ENCODE data around the gene VAPB.

Gene VAPB

DNA sequence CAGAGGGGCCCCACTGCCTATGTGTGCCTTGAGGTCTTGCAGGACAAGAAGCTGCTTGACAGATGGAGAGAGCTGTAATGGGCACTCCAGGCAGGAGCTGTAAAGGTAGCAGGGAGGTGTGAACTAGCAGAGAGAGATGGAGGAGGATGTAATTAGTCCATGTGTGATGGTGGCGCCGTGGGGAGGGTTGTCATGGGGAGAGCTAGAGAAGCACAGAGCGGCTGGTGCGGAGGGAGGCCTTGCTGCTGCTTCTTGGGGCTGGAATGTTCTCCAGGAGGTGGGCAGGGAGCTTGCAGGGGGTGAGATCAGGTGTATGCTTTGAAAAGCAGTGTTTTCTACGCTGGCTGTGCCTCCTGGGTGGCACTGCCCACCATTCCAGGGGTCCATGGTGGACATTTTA, 94.0 kb downstream of the VAPB start:
- DNase-seq (ENCODE audit: low spot score) = no peak

DNA sequence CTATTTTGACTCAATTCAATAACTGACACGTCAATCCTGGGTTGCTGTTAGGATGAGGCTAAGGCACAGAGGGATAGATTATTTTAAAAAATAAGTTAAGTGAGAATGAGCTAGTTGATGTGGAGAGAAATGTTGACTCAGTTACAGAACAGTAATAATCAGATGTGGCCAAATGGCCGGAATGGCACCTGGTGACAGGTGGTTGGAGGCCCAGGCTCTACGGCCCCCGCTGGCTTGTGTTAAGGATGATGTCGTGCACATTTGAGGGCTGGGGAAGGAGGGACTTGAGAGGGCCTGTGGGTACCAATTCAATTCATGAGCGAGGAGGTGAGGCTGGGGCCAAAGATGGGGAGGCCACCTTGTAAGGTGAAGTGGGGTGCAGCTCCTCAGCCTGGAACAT, 94.4 kb downstream of the VAPB start:
- no peak for DNase-seq (ENCODE audit: low spot score)

DNA sequence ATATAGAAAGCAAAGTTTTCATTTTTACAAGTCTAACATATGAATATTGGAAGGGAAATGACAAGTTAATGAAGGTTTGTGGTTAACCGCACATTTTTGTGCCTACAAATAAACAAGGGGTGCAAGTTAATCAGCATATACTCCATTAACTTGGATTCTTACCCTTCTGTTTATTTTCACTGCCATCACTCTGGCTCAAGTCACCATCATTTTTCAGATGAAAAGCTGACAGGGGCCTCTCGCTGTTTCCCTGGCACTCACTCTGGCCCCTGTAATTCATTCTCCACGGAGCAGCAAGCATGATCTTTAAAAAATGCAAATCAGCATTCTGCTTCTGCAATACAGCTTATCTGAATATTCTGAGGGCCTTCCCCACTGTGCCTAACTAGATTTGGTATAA, 96.4 kb downstream of the VAPB start:
- no peak for DNase-seq (ENCODE audit: low spot score)

DNA sequence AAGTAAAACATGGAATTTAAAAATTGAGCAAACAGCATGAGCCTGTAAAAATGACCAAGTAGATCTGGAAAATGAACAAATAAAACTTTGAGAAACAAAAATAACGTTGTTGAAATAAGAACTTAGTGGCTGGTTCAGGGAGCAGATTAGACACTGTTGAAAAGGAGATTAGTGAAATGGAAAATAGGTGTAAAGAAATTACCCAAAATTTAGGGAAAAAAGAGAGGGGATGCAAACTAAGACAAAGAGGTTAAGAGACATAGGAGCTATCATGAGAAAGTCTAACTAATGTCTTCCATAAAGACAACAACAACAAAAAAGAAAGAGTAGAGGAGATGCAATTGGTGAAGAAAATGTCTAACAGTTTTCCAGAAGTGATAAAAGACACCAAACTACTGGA, 97.2 kb downstream of the VAPB start:
- DNase-seq (ENCODE audit: low spot score) = no peak

DNA sequence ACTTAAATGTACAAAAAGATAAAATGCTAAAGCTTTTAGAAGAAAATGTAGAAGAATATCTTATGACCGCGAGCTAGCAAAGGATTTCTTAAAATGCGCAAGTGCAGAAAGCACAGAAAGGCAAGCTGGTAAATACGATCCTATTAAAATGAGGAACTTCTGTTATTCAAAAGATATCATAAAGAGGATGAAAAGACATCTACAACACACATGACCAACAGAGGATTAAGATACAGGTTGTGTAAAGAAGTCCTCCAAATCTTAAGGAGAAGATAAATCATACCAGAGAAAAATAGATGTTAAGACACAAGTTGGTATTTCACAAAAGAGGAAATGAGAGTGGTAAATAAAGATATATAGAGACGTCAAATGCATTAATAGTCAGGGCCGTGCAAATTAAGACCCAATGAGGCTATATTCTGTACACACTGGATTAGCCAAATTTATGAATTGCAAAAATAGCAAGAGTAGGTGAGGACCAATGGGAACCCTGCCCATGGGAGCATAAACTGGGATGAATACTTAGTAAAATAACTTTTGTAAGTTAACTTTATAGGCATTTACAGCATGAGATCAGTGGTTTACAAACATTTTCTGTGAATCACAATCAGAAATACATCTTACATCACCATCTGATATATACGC, 103.2 kb downstream of the VAPB start:
- no peak for DNase-seq (ENCODE audit: low spot score)

DNA sequence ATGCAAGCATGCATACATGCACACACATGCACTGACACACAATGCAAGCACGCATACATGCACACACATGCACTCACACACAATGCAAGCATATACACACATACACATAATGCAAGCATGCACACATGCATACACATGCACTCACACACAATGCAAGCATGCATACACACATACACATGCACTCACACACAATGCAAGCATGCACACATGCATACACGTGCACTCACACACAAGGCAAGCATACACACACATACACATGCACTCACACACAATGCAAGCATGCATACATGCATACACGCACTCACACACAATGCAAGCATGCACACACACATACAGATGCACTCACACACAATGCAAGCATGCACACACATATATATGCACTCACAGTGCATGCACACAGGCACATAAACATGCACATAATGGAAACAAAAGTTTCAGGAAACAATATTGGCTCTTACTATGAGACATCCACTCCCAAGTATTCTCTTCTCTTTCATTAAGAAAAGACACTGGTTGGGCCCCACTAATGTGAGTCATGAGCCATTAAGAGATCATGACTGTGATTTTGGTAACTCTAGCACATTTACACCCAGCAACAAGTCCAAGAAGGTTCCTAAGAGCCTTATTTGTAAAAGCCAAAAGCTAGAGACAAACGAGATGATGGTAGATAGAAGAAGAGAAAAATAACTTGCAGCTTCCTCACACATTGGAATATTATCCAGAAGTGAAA, 103.9 kb downstream of the VAPB start:
- DNase-seq (ENCODE audit: low spot score) = no peak

DNA sequence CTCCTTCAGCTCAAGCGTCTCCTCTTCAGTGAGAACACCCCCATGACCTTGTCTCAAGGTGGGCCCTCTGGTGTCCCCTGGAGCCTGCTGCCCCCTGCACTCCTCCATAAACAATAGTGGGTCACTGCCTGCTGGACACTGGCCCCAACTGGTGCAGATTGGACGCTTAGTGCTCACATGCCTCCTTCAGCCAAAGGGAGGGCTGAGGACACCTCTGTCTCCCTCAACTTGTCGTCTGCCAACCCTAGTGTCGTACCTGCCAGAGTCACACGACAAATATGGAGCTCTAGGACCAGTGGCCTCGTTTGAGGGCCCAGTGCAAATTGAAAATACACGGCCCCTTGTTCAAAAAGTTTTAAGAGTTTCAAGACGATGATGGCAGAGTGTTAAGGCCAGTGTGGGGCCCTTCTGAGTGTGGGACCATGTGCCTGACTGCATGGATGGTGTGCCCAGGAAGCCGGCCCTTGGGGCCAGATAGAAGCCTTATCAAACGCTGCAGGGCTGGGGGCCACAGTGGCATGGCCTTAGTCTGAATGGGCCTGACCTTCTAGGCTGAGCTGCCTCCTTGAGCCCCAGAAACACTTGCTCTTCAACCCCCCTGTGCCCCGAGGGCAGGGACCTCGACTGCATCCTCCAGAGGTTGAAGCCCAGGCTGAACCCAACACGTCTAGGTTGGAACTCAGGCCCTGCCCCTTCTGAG, 106.0 kb downstream of the VAPB start:
- DNase-seq (ENCODE audit: low spot score) = no peak

DNA sequence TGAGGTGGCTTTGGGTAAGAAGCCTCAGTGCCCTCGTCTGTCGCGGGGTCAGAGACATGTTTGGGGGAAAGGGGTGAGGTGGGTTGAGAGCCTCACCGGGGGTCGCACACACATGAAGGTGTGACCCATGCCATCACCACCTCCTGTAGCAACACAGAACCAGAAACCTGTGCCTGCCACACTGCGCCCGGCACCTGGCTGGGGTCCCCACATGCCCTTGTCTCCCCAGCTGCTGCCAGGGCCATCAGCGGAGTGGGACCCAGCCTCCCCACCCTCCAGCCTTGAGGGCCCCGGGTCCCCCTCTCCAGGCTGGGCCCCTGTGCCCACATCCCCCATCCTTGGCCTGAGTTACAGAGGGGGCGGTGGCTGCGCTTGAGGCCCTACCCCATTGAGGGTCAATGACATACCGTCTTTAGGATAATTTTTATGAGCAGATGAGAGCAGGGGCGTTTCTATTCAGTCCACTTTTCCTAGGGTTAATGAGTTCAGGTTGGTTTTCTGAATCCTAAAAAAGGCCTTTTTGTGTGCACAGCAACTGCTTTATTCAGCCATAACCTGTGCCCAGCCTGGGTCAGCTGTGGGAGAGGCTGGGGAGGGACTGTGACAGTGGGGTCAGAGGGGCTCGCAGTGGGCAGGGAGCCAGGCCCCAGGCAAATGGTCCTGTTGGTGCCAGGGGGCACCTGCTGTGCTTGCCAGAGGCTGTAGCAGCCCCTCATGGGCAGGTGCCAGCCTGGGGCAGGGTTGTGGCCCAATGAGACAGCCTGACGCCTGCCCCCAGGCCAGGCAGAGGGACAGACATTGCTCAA, 106.8 kb downstream of the VAPB start:
- no peak for DNase-seq (ENCODE audit: low spot score)

DNA sequence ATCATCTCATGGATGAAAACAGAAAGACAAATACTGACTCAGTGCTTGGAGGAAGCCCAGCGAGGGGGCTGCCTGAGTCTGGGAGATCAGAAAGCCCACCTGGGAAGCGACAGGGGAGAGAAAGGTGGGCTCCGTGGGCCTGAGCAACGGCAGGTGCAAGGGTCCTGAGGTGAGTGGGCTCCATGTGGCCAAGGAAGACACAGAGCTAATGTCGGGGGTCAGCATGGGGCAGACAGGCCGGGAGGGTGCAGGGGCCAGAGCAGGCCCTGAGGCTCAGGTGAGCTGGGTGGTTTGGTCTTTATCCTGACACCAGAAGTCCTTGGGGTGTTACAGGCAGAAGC, 107.4 kb downstream of the VAPB start:
- no peak for DNase-seq (ENCODE audit: low spot score)

DNA sequence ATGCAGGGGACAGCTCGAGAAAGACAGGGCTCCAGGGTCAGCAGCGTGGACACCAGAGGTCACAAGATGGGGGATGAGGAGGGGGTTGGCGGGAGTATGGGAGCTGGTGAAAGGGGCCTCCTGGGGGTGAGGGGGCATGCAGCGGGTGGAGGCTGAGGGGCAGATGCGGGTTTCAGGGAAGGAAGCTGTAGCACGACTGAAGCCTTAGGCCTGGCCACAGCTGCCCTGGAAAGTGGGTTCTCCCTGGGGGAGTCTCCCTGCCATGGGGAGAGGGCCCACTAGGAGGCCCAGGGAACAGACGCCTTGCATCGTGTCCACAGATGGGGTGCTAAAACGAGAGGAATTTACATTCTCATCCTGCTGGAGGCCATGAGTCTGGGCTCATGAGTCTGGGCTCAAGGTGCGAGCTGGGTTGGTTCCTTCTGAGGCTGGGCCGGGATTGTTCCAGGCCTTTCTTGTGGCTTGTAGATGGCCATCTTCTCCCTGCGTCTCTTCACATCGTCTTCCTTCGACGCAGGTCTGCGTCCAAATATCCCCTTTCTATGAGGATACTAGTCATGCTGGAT, 108.1 kb downstream of the VAPB start:
- no peak for DNase-seq (ENCODE audit: low spot score)

DNA sequence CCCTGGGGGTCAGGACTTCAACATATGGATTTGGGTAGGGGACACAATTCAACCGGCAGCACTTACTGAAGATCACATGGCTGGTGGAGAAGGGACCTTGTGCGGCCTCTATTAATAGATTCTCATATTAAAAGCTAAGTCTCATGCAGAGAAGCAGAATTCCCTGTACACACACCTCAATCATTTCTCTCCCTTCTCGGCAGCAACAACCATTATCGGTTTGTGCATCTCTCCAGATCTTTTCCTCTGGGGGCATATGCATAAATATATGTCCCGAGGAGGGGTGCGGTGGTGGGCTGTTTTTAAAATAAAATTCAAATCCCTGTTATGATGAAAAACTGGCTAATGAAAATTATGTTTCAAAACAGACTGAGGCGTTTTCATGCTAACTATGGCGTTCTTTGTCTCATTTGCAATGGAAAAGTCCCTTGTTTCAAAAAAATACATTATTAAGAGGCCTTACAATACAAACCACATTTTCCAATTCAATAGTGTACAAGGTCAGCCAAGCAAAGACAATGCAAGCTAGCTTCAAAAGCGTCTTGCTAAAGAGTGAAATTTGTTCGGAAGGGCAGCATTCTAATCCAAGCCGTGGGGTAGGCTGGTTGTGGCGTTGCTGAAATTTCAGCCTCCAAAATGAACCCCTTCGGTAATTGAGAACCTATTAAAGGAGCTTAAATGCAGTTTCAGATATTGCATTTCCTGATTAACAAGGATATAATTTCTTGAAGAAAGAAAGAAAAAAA, 108.9 kb downstream of the VAPB start:
- DNase-seq (ENCODE audit: low spot score) = no peak

DNA sequence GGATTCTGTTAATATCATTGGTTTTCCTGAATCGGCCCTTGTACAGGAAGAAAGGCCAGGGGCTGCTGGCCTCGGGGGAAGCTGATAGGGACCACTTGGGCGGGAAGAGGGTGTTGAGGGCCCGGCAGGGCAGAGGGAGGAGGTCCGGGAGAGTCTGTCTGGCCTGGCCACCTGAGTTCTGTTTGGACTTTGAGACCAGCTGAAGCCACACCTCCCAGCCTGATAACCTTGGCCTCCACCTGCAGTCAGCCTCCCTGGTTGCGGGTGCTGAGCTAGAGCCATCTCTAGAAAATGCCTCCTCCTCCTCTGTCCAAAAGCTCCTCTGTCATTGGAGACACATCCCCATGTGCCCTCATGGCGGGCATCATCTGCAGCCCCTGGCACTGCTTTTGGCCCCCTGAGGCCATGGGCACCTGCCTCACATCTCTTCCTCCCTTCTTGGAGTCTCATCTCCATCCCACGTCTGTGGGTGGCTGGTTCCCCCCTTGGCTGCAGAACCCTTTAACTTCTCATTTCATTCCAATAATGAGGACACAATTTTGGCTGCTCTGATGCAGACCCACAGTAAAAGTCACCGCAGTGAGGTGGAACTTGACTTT, 109.5 kb downstream of the VAPB start:
- no peak for DNase-seq (ENCODE audit: low spot score)

DNA sequence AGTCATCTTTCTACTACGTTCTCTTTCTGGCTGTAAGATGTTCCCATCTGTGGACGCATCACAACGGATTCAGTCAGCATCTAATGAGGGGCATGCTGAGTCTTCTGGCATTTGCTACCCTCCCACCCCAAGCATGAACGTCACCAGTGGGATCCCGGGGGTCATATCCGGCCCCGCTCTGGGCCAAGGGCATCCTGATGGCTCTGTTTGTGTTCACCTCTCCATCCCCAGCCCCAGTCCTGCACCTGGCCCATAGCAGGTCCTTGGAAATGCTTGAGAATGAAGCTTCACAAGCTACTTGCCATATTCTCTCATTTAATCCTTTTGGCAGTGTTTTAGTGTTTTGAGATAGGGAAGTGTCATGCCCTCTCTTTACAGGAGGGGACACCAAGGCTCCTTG, 111.2 kb downstream of the VAPB start:
- no peak for DNase-seq (ENCODE audit: low spot score)

All from CD4-positive, alpha-beta T cell treated with Interleukin-15 for 4 hours (primary cell).